Thoracic aorta (tissue), 2 donors: ENCODE measurements around the gene GPD1. TPM values are rescaled to one million over a fixed set of nuclear protein-coding genes. Genes with fewer than 3 reads are reported as not detected.

ENCODE experiments used
- ATAC-seq: fragments of 150-250 bp; one replicate; pipeline ENCODE4 v1.8.0; 2017; ENCODE audit warnings: low read depth; ENCODE audit not compliant: insufficient number of reproducible peaks, low FRiP score
- DNase-seq: peaks from one replicate; pipeline ENCODE4 v3.0.0-alpha.2; 2020; ENCODE audit warnings: low spot score
- H3K27ac ChIP-seq, 2 donors: fragments of 200-600 bp; sonication (generic); 1 replicate in 1 of 2; 2 replicates in 1 of 2; pipeline ENCODE4 v1.5.1; 2016; ENCODE audit warnings: mild to moderate bottlenecking in 2 of 2, moderate library complexity in 2 of 2
- H3K27me3 ChIP-seq: fragments of 200-600 bp; sonication (generic); replicated peaks from 2 replicates; pipeline ENCODE4 v1.6.0; 2016; ENCODE audit warnings: mild to moderate bottlenecking; ENCODE audit not compliant: insufficient read depth
- H3K36me3 ChIP-seq: fragments of 200-600 bp; sonication (generic); one replicate; pipeline ENCODE4 v1.5.1; 2016
- H3K4me1 ChIP-seq, 2 donors: fragments of 200-600 bp; sonication (generic); 1 replicate in 1 of 2; 2 replicates in 1 of 2; pipeline versions ENCODE4 v1.5.1 to v1.6.0; 2016; ENCODE audit warnings: low read depth in 2 of 2, mild to moderate bottlenecking in 1 of 2; ENCODE audit not compliant: control insufficient read depth in 1 of 2
- H3K4me3 ChIP-seq: fragments of 200-600 bp; sonication (generic); 2 replicates; pipeline ENCODE4 v1.5.1; 2016; ENCODE audit warnings: mild to moderate bottlenecking
- H3K9me3 ChIP-seq: fragments of 200-600 bp; sonication (generic); 2 replicates; pipeline ENCODE4 v1.5.1; 2016
- total RNA-seq, 2 donors: library from RNA; depleted of rRNA; stranded (reverse); fragments of >200 nt; gene quantifications; one replicate each; pipeline versions ENCODE4 v1.1.0 to v1.2.3, GENCODE V29; 2016
- TF ChIP-seq, protein P1 (sequence below): fragments of 200-600 bp; sonication (generic); IDR thresholded peaks from one replicate; pipeline ENCODE4 v1.5.1; 2019; ENCODE audit warnings: antibody characterized with exemption

The GPD1 gene
- total RNA-seq, 2 donors from 2014 or later, result 4.2 to 5.0 TPM

DNA sequence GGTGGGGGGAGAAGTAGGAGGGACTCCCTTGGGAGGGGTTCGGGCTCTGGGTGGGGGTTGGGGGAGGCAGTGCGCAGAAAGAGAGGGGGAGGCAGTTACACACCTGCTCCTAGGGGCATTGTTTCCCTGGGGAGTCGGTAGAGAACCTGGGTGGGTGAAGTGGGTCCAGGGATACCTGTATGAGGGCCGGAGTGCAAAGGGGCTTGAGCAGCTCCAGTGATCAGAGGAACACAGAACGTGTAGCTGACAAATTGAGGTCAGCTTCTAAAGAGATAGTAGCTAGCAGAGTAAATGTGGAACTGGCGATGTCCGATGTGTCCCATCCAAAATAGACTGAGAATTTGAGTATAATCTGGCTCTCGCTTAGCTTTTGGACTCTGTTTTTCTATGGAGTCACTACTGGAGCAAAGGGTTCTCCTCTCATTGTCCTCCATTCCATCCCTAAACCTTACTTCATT is 18.2 kb upstream of the GPD1 start:
- ATAC-seq, result no peak
- H3K4me3 ChIP-seq, result peak overlapping the region; percentile 75
- H3K27ac ChIP-seq, result peak overlapping the region; percentile 91 to 95
- H3K9me3 ChIP-seq, result no peaks in the 10 kb centered on the region
- no peak for DNase-seq
- no peaks in the 10 kb centered on the region for H3K27me3 ChIP-seq
- peaks cover 25% of the 10 kb centered on the region for H3K36me3 ChIP-seq
- TF ChIP-seq, protein P1, sequence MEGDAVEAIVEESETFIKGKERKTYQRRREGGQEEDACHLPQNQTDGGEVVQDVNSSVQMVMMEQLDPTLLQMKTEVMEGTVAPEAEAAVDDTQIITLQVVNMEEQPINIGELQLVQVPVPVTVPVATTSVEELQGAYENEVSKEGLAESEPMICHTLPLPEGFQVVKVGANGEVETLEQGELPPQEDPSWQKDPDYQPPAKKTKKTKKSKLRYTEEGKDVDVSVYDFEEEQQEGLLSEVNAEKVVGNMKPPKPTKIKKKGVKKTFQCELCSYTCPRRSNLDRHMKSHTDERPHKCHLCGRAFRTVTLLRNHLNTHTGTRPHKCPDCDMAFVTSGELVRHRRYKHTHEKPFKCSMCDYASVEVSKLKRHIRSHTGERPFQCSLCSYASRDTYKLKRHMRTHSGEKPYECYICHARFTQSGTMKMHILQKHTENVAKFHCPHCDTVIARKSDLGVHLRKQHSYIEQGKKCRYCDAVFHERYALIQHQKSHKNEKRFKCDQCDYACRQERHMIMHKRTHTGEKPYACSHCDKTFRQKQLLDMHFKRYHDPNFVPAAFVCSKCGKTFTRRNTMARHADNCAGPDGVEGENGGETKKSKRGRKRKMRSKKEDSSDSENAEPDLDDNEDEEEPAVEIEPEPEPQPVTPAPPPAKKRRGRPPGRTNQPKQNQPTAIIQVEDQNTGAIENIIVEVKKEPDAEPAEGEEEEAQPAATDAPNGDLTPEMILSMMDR, result no peak
- peaks cover 3 to 32% of the 10 kb centered on the region in 2 donors for H3K4me1 ChIP-seq

DNA sequence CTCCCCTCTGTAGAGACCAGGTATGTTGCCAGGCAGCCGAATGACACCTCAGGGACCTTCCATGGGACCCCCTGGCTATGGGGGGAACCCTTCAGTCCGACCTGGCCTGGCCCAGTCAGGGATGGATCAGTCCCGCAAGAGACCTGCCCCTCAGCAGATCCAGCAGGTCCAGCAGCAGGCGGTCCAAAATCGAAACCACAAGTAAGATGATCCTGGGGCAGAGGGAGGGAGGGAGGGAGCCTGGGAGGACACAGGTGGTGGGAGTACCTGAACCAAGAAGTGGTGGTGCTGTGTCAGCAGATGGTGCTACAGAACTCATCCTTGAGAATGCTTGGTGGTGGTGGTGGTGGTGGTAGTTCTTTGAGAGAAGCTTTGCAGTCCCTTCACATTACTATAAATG is 17.7 kb upstream of the GPD1 start:
- no peaks in the 10 kb centered on the region for H3K27me3 ChIP-seq
- TF ChIP-seq, protein P1, result no peak
- H3K9me3 ChIP-seq, result no peaks in the 10 kb centered on the region
- H3K27ac ChIP-seq, result peak overlapping the region; percentile 91 to 95
- ATAC-seq (no peak), DNase-seq (no peak)
- peaks cover 29% of the 10 kb centered on the region for H3K36me3 ChIP-seq
- peak overlapping the region; percentile 75 for H3K4me3 ChIP-seq
- peaks cover 3 to 32% of the 10 kb centered on the region in 2 donors for H3K4me1 ChIP-seq

DNA sequence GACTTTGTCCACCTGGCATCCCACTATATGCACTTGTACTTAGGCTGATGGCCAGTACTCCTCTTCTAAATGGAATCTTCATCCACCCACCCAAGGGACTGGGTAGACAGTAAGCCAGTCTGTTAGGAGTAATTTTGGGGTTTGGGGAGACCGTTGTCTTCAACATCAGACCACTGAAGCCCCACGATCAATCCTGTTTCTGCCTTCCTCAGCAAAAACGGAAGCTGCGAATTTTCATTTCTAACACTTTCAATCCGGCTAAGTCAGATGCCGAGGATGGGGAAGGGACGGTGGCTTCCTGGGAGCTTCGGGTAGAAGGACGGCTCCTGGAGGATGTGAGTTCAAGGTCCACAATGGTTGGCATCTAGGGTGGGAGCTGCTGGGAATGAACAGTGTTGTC is 16.7 kb upstream of the GPD1 start:
- Histone ChIP-seq H3K36me3 (peaks cover 37% of the 10 kb centered on the region), H3K9me3 (no peaks in the 10 kb centered on the region), H3K27me3 (no peaks in the 10 kb centered on the region), H3K27ac (no peak overlapping the region), H3K4me1 (peaks cover 3 to 32% of the 10 kb centered on the region in 2 donors), H3K4me3 (no peak overlapping the region)
- ATAC-seq, result no peak
- no peak for DNase-seq
- TF ChIP-seq, protein P1, result no peak

DNA sequence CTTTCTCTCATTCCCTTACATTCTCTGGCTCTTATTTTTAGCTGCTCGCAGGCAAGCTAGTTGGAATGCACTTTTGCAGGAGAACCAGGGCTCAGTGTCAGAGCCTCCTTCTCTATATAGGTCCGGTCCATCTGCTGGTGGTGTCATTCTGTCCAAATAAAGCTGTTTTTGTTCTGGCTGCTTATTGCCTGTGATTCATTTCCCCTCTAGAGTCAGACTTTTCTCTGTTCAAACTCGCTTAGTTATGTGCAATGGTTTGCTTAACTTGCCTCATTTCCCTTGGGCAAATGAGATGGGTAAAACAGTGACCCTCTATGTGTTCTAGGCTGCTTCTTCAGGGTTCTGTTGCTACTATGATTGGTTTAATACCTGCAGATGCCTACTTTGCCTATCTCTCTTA is 15.8 kb upstream of the GPD1 start:
- Histone ChIP-seq H3K9me3 (no peaks in the 10 kb centered on the region), H3K36me3 (peaks cover 44% of the 10 kb centered on the region), H3K4me1 (peaks cover 3 to 32% of the 10 kb centered on the region in 2 donors), H3K27ac (peak overlapping the region; percentile 7 to 12), H3K27me3 (no peaks in the 10 kb centered on the region), H3K4me3 (no peak overlapping the region)
- TF ChIP-seq, protein P1, result no peak
- ATAC-seq (no peak), DNase-seq (no peak)

DNA sequence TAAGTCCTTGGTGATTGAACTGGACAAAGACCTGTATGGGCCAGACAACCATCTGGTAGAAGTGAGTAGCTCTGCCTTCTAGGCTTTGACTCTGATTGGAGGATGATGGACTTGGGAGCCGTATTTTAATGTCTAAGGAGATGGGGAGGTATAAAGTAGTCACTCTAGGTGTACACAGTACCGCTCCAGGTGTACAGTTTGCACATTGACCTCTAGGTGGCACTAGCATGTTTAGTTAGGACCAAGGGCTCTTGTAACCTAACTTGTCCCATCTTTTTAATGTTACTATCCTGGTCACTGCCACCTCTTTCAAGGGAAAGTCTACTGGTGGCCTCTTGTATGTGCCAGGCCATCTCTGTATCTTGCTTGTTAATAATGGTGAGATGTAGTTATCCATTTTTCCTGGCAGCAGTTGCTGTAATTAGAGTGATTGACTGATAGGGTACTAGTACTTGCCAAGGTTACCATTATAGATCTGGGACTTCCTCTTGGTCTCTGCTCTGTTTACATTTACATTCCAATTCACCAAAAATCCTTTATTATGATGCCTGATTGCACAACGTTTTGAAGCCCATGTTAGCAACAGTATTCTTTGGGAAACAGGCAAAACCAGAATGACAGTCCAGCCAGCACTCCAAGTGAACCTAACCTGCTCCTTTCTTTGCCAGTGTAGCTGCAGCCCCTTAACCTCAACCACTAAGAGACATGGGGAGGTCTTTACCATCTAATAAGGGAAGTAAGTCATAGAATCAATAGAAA is 15.1 kb upstream of the GPD1 start:
- ATAC-seq, result no peak
- peaks cover 3 to 32% of the 10 kb centered on the region in 2 donors for H3K4me1 ChIP-seq
- TF ChIP-seq, protein P1, result peak; percentile 81
- H3K4me3 ChIP-seq, result no peak overlapping the region
- no peak for DNase-seq
- no peaks in the 10 kb centered on the region for H3K27me3 ChIP-seq
- H3K9me3 ChIP-seq, result no peaks in the 10 kb centered on the region
- H3K36me3 ChIP-seq, result peaks cover 50% of the 10 kb centered on the region
- H3K27ac ChIP-seq, result peak overlapping the region; percentile 7 to 12
